T follicular helper cell (primary cell): Measurements from ENCODE around the gene POU3F1.

Source experiments
- DNase-seq: peaks from one replicate; pipeline ENCODE4 v3.0.0-alpha.2; 2020; ENCODE audit warnings: low read depth

The POU3F1 gene

GRCh38 chr1:38004284-38005108 is 42.1 kb downstream of the POU3F1 start:
- DNase-seq: no peak

GRCh38 chr1:38003261-38004250 is 43.0 kb downstream of the POU3F1 start:
- no peak for DNase-seq

GRCh38 chr1:38000529-38001455 is 45.8 kb downstream of the POU3F1 start:
- no peak for DNase-seq

GRCh38 chr1:38000233-38000528 is 46.4 kb downstream of the POU3F1 start:
- DNase-seq: no peak

- no peak for DNase-seq
Measured at GRCh38 chr1:37999430-38000232, 47.0 kb downstream of the POU3F1 start.

- no peak for DNase-seq
Measured at GRCh38 chr1:37998913-37999429, 47.6 kb downstream of the POU3F1 start.

- DNase-seq: no peak
Measured at GRCh38 chr1:37998089-37998808, 48.3 kb downstream of the POU3F1 start.

- no peak for DNase-seq
Measured at GRCh38 chr1:37997256-37998088, 49.1 kb downstream of the POU3F1 start.

GRCh38 chr1:37995751-37996345 is 50.7 kb downstream of the POU3F1 start:
- DNase-seq: no peak

- DNase-seq: no peak
Measured at GRCh38 chr1:37994886-37995566, 51.6 kb downstream of the POU3F1 start.
